MM.1S (cell line): ENCODE measurements around the gene SIL1.

Experiments
- EZH2 ChIP-seq: fragments of 300-600 bp; sonication (generic); optimal IDR thresholded peaks from 2 replicates; pipeline ENCODE3; 2017; ENCODE audit warnings: low read depth, mild to moderate bottlenecking, antibody characterized with exemption, low read length, mixed read lengths
- EZH2phosphoT487 ChIP-seq: fragments of 300-600 bp; sonication (generic); IDR thresholded peaks from 2 replicates; pipeline ENCODE4 v1.6.1; 2018; ENCODE audit warnings: antibody characterized with exemption, low read length
- TF ChIP-seq, protein P1 (sequence below): fragments of 300-600 bp; sonication (generic); IDR thresholded peaks from 2 replicates; pipeline ENCODE4 v1.5.1; 2016; ENCODE audit warnings: antibody characterized with exemption, low read length, mixed read lengths

GRCh38 chr5:139243425-139243970 lies 45.3 kb upstream of the SIL1 start:
- TF ChIP-seq, protein P1, sequence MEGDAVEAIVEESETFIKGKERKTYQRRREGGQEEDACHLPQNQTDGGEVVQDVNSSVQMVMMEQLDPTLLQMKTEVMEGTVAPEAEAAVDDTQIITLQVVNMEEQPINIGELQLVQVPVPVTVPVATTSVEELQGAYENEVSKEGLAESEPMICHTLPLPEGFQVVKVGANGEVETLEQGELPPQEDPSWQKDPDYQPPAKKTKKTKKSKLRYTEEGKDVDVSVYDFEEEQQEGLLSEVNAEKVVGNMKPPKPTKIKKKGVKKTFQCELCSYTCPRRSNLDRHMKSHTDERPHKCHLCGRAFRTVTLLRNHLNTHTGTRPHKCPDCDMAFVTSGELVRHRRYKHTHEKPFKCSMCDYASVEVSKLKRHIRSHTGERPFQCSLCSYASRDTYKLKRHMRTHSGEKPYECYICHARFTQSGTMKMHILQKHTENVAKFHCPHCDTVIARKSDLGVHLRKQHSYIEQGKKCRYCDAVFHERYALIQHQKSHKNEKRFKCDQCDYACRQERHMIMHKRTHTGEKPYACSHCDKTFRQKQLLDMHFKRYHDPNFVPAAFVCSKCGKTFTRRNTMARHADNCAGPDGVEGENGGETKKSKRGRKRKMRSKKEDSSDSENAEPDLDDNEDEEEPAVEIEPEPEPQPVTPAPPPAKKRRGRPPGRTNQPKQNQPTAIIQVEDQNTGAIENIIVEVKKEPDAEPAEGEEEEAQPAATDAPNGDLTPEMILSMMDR, result no peak
- TF ChIP-seq EZH2 (no peak), EZH2phosphoT487 (no peak)
